Neural cell (in vitro differentiated cells): ENCODE results near the gene AFF2. TPM values are rescaled to one million over a fixed set of nuclear protein-coding genes. Genes with fewer than 3 reads are reported as not detected.

Source experiments
- H2AFZ ChIP-seq: fragments of 200-600, 300-800 bp; sonication (generic), shearing (Covaris generic); 2 replicates; pipeline ENCODE4 v1.6.0; 2014; ENCODE audit warnings: low read depth, mild to moderate bottlenecking, antibody characterized with exemption, low read length, moderate library complexity
- H3F3A ChIP-seq: fragments of 200-600 bp; shearing (Covaris generic); 2 replicates; pipeline ENCODE4 v1.6.1; 2016; ENCODE audit warnings: mild to moderate bottlenecking, moderate library complexity, mixed read lengths, antibody characterized with exemption, low read length; ENCODE audit not compliant: insufficient read depth, poor library complexity, severe bottlenecking
- H3K27ac ChIP-seq: fragments of 200-600, 300-800 bp; sonication (generic), shearing (Covaris generic); 2 replicates; pipeline ENCODE4 v1.5.1; 2014; ENCODE audit warnings: mild to moderate bottlenecking, low read length, moderate library complexity
- H3K27me3 ChIP-seq: fragments of 300-800, 200-600 bp; sonication (generic), shearing (Covaris generic); 2 replicates; pipeline ENCODE4 v1.6.0; 2014; ENCODE audit warnings: mild to moderate bottlenecking, low read depth, low read length, moderate library complexity; ENCODE audit not compliant: insufficient read depth
- H3K36me3 ChIP-seq: fragments of 300-800, 200-600 bp; sonication (generic), shearing (Covaris generic); 2 replicates; pipeline ENCODE4 v1.5.1; 2014; ENCODE audit warnings: mild to moderate bottlenecking, antibody characterized with exemption, low read length, moderate library complexity; ENCODE audit not compliant: insufficient read depth
- H3K4me2 ChIP-seq: fragments of 300-800, 200-600 bp; sonication (generic), shearing (Covaris generic); 2 replicates; pipeline ENCODE4 v1.6.0; 2014; ENCODE audit warnings: mild to moderate bottlenecking, low read length
- H3K4me3 ChIP-seq: fragments of 300-800, 200-600 bp; sonication (generic), shearing (Covaris generic); 2 replicates; pipeline ENCODE4 v1.5.1; 2014; ENCODE audit warnings: mild to moderate bottlenecking, low read length, moderate library complexity
- H3K79me2 ChIP-seq: fragments of 200-600 bp; shearing (Covaris generic); replicated peaks from 2 replicates; pipeline ENCODE4 v1.6.0; 2014; ENCODE audit warnings: mild to moderate bottlenecking, low read length, moderate library complexity; ENCODE audit not compliant: insufficient read depth
- H3K9ac ChIP-seq: fragments of 300-800, 200-600 bp; sonication (generic), shearing (Covaris generic); 2 replicates; pipeline ENCODE4 v1.6.1; 2016; ENCODE audit warnings: mild to moderate bottlenecking, low read length, mixed read lengths
- H3K9me2 ChIP-seq: fragments of 200-600 bp; shearing (Covaris generic); 2 replicates; pipeline ENCODE4 v1.6.1; 2016; ENCODE audit warnings: mild to moderate bottlenecking, low read length, mixed read lengths; ENCODE audit not compliant: insufficient read depth
- H3K9me3 ChIP-seq: fragments of 200-600, 300-800 bp; sonication (generic), shearing (Covaris generic); 2 replicates; pipeline ENCODE4 v1.6.1; 2016; ENCODE audit warnings: mild to moderate bottlenecking, mixed run types, low read length, moderate library complexity, mixed read lengths
- H4K20me1 ChIP-seq: fragments of 200-600 bp; shearing (Covaris generic); 2 replicates; pipeline ENCODE4 v1.6.1; 2016; ENCODE audit warnings: mild to moderate bottlenecking, mixed run types; ENCODE audit not compliant: insufficient read depth
- EP300 ChIP-seq: fragments of 450-650 bp; conservative IDR thresholded peaks from 2 replicates; pipeline ENCODE4 v1.6.1; 2014; ENCODE audit warnings: antibody characterized with exemption, mild to moderate bottlenecking, moderate library complexity; ENCODE audit not compliant: poor library complexity, severe bottlenecking
- EZH2 ChIP-seq: fragments of 200-600, 300-800 bp; shearing (Covaris generic), sonication (generic); IDR thresholded peaks from 2 replicates; pipeline ENCODE4 v1.6.1; 2014; ENCODE audit warnings: antibody characterized with exemption, low read length, borderline replicate concordance, mild to moderate bottlenecking; ENCODE audit not compliant: insufficient read depth, poor library complexity, severe bottlenecking
- MXI1 ChIP-seq: fragments of 450-650 bp; conservative IDR thresholded peaks from 2 replicates; pipeline ENCODE4 v1.6.1; 2014; ENCODE audit warnings: antibody characterized with exemption, mild to moderate bottlenecking; ENCODE audit not compliant: poor library complexity, severe bottlenecking
- POLR2AphosphoS5 ChIP-seq: IDR thresholded peaks from 2 replicates; pipeline ENCODE4 v1.6.1; 2012
- RAD21 ChIP-seq: fragments of 450-650 bp; conservative IDR thresholded peaks from 2 replicates; pipeline ENCODE4 v1.6.1; 2014; ENCODE audit warnings: antibody characterized with exemption, mild to moderate bottlenecking, moderate library complexity
- SMC3 ChIP-seq: fragments of 450-650 bp; conservative IDR thresholded peaks from 2 replicates; pipeline ENCODE4 v1.6.1; 2014; ENCODE audit warnings: antibody characterized with exemption, mild to moderate bottlenecking, moderate library complexity; ENCODE audit not compliant: poor library complexity
- TAF1 ChIP-seq: IDR thresholded peaks from 2 replicates; pipeline ENCODE4 v1.6.1; 2012; ENCODE audit warnings: low read depth
- polyA plus RNA-seq: library from polyadenylated mRNA; depleted of rRNA; stranded (reverse); fragments of >200 nt; gene quantifications from 2 replicates; pipeline ENCODE4 v1.2.3, GENCODE V29; 2014
- TF ChIP-seq, protein P1 (sequence below): IDR thresholded peaks from 2 replicates; pipeline ENCODE4 v1.6.1; 2012; ENCODE audit warnings: borderline replicate concordance
- TF ChIP-seq, protein P2 (sequence below): fragments of 450-650 bp; IDR thresholded peaks from 2 replicates; pipeline ENCODE4 v1.5.1; 2014; ENCODE audit warnings: antibody characterized with exemption, mild to moderate bottlenecking, moderate library complexity; ENCODE audit not compliant: poor library complexity, severe bottlenecking

AFF2 gene
- polyA plus RNA-seq, 1 donor from 2014 or later, result 10.5 TPM

DNA sequence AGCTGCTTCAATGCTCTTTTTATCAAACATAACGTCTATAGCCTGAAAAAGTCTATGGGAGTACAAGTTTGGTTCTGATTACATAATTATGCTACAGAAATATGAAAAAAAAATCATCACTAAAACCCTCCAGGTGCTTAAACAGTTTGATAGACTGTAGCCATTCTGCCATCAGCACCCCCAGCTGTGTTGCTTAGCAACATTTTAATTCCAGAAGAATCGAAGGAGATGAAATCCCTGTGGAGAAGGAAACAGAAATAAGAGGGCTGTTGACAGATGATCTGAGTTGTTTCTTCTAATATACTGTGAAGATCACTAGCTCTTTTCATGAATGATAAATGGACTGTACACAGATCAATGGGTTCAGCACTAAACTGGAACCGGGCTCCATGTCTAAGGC is 402.8 kb downstream of the AFF2 start:
- Histone ChIP-seq H3K27me3 (no peaks in the 10 kb centered on the region), H3K79me2 (no peaks in the 10 kb centered on the region), H3K9me2 (no peaks in the 10 kb centered on the region), H3K9ac (no peak overlapping the region), H3K27ac (peak overlapping the region; percentile 52), H3K36me3 (no peaks in the 10 kb centered on the region), H3K9me3 (no peaks in the 10 kb centered on the region), H3K4me2 (peak overlapping the region; percentile 10), H4K20me1 (no peaks in the 10 kb centered on the region), H2AFZ (no peak overlapping the region), H3K4me3 (peak overlapping the region; percentile 35), H3F3A (no peaks in the 10 kb centered on the region)
- TF ChIP-seq EP300 (peak; percentile 11), MXI1 (no peak), SMC3 (no peak), POLR2AphosphoS5 (peak; percentile 31)

DNA sequence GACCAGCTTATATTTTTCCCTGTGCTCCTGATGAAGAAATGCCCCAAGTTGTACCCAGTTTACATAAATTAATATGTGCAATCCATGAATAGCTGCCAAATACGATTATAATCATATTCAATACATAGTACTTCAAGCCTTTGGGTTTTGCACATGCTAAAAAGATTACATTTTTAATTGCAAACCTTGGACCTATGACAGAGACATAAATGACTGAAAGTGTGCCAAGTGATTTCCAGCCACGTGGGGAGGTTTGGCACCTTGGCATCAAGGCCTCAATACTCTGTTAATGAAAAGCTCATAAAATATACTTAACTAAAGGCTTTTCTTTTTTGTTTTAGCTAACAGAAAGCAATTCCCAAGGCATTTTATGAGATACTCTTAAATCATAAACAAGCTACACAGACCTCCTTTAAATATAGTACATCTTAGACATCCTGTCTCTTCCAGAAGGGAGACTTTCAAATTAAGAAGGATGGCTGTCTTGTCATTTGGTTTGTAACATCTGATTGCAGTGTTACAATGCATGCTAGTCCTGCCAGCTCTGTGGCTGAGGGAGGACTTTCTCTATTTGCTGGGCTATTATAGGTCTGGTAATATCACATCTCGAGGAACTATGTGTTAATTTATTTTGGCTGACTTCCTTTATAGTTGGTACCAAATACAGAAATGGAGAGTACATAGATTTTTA is 404.1 kb downstream of the AFF2 start:
- H3K36me3 ChIP-seq, result no peaks in the 10 kb centered on the region
- no peaks in the 10 kb centered on the region for H4K20me1 ChIP-seq
- H3K4me3 ChIP-seq, result no peak overlapping the region
- H3K27me3 ChIP-seq, result no peaks in the 10 kb centered on the region
- H3K27ac ChIP-seq, result no peak overlapping the region
- H3K9ac ChIP-seq, result no peak overlapping the region
- H3K9me2 ChIP-seq, result no peaks in the 10 kb centered on the region
- H3K4me2 ChIP-seq, result no peak overlapping the region
- H2AFZ ChIP-seq, result no peak overlapping the region
- H3F3A ChIP-seq, result no peaks in the 10 kb centered on the region
- H3K79me2 ChIP-seq, result no peaks in the 10 kb centered on the region
- TF ChIP-seq SMC3 (no peak), EZH2 (no peak), EP300 (no peak), RAD21 (no peak), POLR2AphosphoS5 (no peak), MXI1 (no peak), TAF1 (no peak)
- TF ChIP-seq, protein P1, sequence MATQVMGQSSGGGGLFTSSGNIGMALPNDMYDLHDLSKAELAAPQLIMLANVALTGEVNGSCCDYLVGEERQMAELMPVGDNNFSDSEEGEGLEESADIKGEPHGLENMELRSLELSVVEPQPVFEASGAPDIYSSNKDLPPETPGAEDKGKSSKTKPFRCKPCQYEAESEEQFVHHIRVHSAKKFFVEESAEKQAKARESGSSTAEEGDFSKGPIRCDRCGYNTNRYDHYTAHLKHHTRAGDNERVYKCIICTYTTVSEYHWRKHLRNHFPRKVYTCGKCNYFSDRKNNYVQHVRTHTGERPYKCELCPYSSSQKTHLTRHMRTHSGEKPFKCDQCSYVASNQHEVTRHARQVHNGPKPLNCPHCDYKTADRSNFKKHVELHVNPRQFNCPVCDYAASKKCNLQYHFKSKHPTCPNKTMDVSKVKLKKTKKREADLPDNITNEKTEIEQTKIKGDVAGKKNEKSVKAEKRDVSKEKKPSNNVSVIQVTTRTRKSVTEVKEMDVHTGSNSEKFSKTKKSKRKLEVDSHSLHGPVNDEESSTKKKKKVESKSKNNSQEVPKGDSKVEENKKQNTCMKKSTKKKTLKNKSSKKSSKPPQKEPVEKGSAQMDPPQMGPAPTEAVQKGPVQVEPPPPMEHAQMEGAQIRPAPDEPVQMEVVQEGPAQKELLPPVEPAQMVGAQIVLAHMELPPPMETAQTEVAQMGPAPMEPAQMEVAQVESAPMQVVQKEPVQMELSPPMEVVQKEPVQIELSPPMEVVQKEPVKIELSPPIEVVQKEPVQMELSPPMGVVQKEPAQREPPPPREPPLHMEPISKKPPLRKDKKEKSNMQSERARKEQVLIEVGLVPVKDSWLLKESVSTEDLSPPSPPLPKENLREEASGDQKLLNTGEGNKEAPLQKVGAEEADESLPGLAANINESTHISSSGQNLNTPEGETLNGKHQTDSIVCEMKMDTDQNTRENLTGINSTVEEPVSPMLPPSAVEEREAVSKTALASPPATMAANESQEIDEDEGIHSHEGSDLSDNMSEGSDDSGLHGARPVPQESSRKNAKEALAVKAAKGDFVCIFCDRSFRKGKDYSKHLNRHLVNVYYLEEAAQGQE, result no peak
- TF ChIP-seq, protein P2, sequence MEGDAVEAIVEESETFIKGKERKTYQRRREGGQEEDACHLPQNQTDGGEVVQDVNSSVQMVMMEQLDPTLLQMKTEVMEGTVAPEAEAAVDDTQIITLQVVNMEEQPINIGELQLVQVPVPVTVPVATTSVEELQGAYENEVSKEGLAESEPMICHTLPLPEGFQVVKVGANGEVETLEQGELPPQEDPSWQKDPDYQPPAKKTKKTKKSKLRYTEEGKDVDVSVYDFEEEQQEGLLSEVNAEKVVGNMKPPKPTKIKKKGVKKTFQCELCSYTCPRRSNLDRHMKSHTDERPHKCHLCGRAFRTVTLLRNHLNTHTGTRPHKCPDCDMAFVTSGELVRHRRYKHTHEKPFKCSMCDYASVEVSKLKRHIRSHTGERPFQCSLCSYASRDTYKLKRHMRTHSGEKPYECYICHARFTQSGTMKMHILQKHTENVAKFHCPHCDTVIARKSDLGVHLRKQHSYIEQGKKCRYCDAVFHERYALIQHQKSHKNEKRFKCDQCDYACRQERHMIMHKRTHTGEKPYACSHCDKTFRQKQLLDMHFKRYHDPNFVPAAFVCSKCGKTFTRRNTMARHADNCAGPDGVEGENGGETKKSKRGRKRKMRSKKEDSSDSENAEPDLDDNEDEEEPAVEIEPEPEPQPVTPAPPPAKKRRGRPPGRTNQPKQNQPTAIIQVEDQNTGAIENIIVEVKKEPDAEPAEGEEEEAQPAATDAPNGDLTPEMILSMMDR, result no peak
- no peaks in the 10 kb centered on the region for H3K9me3 ChIP-seq
